Stimulated activated CD8-positive, alpha-beta memory T cell treated with anti-CD3 and anti-CD28 coated beads, Interleukin-12 subunit alpha, Interleukin-12 subunit beta, amount 100 ng/mL, for 24 hours (primary cell): ENCODE data around the gene KY.

Source experiments
- DNase-seq: peaks from one replicate; pipeline ENCODE4 v3.0.0-alpha.2; 2020; ENCODE audit errors: extremely low read depth

KY gene

DNA sequence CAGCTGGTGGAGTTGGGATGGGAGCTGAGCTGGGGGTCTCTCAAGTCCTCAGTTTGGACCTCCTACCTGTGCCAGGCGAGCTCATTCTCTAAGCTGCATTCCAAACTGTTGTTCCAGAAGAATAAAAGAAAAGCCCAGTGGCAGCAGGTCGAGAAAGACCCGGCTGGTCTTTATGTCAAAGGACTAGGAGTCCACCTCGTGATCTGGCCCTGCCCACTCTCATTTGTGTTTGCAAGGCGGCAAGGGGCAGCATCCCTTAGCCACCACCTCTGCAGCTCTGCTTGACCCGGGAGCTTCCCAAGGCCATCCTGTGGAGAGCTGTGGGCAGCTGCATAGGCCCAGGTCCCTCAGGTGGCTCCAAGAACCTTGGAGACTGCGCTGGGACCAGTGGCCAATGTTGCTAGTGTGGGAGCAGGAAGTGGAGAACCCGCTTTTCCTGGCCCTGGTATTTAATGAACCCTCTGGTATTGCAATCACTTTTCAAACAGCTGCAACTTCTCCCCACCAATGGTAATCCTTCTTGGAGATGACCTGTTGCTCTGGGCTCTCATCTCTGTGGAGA, 30.9 kb downstream of the KY start:
- no peak for DNase-seq

DNA sequence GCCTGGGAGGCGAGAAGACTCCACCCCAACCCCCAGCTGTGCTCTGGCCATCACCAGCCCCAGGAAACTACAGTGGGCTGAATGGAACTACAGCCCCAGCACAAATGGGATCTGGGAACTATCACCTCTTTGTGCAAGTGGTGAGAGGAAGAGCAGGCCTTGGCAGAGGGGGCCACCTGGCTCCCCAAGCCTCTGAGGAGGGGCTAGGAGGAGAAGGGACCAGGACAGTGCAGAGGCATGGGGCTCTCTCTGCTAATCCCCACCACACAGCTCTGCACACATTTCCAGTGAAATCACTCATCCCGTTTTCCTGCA, 31.6 kb downstream of the KY start:
- no peak for DNase-seq

DNA sequence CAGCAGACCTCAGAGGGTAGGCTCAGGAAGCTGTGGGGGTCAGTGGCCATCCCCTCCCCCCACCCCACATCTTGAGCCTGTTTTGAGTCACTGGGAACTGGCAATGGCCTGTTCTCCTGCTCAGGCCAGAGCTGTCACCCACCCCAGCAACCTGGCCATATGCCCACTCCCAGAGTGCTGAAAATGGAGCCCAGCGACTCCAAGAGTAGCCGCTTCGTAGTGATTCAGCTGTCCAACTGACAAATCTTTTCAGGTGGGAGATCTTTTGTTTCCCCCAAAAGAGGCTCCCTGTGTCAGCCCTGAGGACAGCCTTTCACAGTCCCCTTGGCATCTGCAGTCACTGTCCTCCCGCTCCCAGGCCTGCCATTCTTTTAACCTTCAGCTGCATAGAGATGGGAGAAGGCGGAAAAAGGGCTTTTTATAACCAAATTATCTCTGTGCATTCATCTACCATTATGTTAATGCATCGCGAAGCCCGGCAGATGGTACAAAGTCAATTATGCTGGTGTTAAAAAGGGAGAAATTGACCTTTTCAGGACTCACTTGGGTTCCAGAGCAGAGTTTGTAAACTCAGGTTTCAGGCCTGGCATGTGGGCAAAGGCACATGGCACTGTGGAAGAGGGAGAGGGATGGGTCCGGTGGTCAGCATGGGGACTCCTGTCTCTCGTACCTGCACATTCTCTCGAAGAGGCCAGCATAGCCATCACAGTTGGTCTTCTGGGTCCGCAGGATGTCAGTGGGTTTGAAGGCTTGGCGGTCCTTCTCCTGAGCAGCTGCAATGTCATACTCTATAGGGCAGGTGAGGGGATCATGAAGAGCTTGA, 32.1 kb downstream of the KY start:
- no peak for DNase-seq

DNA sequence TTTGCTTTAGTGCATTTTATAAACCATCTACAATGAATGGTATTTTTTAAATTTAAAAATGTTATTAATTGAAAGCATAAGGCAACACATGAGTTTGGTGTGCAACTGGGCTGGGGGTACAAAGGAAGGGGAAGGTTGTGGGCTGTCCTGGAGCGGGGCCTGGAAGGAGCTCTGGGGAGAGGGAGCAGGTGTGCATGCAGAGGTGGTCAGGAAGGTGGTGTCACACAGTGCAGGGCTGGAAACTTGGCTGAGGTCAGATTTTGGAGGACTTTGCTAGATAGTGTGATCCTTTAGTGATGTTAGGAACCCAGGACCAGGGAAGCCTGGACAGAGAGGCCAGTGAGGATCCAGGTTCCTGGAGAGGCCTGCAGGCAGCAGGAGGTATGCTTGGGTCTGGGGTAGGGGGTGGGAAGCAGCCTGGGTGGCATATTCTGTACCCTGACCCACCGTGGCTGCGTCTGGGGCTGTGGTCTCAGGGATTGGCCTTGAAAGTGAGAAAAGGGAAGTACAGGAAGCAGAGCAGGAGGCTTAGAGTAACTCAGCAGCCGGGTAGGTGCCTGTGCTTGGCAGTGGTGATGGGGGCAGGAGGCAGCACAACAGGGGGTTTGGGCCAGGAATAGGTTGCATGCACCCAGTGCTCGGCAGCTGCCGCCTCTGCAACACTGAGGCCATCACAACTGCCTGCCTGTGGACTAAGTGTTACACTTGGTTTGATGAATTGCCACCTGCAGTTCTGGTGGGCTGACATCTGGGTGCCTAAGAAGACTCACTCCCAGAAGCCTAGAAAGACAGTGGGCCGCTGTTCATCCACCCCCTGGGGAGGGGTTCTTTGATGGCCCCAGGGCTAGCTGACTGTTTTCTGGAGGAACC, 33.0 kb downstream of the KY start:
- DNase-seq: no peak

DNA sequence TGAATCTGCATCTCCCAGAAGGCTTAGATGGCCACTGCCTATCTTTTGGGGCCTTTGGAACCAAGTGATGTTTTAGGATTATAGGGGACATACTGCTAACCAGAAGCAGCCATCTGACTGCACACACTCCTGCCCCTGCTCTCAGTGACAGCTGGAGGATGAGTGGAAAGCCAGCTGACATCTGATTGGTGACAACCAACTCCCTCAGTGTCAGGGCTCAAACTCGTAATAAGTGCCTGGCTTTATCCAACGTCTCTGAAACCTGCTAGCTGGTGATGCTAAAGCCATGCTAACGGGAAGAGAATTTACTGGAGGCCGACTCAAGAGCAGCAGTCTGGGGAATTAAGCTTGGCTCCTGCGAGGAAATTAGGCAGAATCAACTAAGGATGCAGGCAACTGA, 35.1 kb downstream of the KY start:
- DNase-seq: no peak

DNA sequence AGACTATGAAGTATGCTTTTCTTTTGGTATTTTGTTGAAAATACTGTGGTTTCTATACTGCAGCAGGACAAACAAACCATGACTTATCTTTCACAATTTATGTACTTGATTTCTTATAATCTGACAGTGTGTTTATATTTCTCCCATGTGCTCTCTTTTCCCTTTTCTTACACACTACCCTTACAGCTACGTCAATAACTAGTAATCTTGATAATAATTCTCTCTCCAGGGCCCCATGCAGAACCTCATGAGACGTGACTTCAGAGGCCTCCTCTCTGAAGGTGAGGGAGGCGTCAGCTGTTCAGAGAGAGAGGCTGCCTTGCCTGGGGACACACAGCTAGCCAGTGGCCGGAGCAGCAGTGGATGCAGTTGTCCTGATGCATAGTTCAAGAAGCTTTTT, 35.9 kb downstream of the KY start:
- no peak for DNase-seq

DNA sequence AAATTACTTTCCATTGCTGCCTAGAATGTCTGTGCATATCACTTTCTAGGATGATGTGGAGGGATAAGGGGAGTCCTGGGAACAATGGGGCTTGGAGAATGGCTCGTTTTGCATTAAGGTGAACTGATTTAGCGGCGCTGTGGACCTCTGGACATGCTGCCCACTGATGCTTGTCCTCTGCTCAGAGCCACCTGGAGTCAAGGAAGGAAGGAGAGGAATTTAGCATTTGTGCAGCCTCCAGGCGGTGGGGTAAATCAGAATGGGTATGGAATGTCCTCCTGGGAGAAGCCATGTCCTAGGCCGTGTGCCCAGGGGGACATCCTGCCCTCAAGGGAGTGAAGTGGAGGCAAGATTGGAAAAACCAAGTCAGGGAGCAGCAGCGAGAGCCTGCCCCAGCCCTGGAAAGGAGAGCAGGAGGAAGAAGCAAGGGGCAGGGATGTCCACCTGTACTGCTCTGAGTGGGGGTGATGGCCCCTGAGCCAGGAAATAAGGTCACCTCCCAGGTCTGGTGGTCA, 37.8 kb downstream of the KY start:
- no peak for DNase-seq

DNA sequence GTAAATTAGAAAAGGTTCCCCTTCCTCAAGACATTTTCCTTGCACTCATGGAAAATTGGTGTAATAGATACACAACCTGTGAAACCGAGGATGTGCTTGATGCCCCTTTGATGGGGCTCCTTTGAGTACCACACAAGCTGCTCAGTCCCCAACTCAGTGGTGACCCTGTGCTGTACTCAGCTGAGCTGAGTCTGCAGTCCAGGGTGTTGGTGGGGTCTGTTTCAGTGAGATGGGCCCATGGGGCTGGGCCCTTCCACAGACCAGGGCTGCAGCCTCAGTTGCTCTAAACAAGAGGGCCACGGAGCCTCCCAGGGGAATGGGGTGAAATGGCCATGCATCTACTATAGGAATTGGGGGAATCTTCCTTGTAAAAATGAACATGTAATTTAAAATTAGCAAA, 39.3 kb downstream of the KY start:
- no peak for DNase-seq

DNA sequence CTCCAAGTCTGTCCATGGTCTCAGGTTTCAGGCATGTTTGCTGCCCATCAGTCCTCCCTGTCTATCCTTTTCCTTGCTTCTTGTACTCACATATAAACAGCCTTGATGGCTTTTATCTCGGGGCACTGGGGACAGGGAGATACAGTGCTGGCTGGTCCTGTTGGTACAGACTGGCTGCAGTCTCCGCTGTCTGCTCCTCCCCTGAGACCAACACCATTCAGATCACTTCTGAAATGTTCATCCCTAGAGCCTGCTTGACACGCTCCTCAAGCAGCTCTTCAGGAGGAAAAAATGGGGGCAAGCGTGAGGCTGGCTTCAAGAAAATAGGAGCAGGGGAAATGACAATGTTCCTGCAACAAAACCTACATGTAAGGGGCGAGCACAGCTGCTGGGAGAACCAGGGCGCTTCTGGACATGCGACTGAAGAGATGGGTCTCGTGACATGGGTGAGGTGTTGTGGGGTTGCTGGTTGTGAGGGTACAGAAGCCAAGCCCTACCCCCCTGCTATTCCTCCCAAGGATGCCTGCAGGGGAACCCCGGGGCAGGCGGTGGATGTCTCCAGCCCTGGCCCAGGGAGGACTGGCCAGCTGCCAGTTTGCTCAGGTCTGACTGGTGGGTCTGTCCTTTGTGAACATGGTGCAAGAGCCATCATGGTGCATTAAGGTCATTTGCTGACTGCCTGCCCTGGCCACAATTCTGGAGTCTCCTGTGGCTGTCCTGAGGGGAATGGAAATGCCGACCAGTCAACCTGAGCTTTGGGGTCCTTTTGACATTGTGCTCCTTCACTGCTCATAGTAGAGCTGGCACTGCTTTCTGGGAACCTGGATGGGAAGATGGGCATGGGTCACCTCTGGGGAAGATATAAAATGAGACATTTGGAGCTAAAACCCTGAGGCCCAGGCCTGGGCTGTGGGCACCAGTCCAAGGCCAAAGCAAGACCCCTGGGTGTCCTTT, 40.1 kb downstream of the KY start:
- DNase-seq: no peak

DNA sequence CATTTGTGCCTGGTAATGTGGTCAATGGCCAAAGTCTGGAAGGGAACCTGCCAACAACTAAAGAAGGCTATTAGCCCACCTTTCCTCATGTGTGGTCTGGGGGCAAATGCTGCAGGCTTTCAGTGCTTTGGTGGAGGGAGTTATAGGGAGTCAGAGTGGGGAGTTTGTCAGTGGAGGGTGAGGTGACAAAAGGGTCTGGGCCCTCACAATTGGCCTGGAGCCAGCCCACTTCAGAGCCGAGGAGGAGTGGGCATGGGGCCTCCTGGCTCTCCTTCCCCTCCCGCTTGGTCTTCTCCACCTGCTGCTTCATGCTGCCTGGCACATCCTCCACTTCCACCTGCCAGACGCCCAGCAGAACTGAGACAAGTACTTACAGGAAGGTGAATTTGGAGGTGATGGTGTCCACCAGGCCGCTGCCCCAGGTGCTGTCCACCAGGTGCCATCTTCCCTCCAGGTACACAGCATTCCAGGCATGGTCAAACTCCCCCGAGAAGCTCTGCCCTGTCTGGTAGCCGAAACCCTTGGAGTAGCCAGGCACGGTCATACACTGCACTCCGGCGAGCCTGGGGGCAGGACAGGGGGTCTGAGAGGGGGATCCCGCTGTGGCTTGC, 40.9 kb downstream of the KY start:
- DNase-seq: no peak

DNA sequence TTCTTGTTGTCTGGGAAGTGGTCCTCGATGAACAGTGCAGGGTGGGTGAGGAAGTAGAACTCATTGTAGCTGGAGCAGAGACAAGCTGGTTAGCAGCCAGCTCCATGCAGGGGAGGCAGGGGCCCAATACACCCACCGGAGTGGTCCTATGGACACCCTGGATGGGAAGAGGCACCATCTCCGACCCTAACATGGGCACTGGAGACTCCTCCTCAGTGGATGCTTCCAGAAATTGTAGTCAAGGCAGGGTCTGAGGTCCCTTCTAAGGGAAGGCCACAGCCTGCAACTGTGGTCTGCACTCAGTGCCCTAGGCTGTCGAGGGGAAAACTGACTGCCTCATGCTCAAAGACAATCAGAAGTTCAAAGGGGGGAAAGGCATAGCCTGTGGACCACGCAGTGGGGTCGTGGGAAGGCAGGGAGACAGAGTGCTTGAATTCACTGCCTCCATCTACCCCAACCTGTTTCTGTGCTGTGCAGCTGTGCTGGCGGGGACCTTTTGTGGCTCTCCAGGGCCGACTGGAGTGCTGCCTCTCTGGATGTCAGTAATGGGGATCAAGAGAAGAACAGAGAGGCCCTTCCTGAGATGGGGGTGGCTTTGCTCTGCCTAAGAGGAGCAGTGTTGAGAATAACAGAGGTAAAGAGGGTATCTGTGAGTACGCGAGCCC, 41.9 kb downstream of the KY start:
- DNase-seq: no peak

DNA sequence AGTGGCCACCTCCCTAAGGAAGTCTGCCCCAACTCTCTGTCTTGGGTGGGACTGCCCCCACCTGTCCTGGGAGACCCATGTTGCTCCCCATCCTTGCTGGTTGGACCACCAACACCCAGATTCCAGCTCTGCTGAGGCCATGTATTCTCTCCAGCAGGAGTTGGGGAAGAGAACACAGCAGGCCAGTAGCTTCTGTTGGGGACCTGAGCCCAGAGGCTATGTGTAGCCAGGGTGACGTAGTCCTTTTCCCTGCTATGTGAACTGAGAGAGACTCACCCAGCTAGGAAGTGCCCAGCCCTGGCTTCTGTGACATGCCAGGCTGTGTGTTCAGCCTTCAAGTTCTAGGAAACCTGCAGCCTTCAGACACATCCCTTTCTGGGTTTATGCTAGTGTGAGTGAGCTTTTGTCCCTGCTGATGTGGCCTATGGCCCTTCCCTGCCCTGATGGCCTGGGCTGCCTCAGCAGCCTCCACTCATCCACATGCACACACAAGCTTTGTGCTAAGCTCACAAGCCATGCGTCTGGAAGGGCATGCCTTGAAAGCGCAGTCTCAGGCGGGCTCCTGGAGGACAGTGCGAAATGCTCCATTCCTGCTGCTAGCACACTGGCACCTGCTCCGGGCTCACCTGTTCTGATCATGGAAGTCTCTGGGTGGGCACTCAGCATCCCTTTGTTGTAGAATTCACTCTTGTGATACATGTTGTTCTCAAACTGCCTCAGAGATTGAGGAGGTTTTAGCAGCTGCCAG, 42.6 kb downstream of the KY start:
- no peak for DNase-seq

DNA sequence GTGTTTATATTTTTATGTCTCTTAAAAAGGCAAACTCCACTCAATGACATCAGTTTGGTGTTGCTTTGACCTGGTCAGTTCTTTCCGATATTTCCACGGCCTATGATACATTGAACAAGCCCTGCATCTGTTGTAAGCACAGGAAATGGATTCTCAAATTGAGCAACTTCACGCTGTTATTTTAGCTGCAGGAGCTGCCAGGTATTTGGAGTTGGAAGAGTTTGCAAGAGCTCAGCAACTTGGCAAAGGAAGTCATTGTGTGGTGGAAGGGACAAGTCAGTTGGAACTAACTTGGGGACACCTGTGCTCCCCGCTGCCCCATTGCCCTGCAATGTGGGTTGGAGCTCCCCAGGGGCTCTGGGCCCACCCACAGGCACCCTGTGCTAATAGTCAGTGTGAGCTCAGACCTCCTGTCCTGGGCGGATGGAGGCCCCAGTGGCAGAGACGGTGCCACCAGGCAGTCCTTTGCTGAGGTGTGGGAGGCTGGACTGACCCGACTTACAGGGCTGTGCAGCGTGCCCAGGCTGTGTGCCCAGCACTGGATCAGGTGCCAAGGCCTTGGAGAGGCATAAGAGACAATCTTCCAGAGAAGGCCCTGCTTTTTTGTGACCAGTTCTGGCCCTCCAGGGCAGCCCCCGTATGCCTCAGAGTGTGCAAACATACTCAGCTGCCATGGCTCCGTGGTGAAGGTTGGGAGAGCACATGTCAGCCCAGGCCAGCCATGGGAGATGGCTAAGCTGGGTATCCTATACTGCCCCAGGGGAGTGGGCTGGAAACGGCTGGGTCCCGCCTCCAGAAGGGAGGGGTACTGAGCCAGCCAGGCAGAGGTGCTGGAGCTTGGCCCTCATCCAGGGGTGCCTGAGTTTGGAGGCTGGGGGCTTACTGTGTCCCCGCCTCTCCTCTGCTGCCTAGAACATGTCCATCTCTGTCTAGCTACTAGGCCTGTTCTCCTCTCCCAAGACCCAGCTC, 43.5 kb downstream of the KY start:
- no peak for DNase-seq

DNA sequence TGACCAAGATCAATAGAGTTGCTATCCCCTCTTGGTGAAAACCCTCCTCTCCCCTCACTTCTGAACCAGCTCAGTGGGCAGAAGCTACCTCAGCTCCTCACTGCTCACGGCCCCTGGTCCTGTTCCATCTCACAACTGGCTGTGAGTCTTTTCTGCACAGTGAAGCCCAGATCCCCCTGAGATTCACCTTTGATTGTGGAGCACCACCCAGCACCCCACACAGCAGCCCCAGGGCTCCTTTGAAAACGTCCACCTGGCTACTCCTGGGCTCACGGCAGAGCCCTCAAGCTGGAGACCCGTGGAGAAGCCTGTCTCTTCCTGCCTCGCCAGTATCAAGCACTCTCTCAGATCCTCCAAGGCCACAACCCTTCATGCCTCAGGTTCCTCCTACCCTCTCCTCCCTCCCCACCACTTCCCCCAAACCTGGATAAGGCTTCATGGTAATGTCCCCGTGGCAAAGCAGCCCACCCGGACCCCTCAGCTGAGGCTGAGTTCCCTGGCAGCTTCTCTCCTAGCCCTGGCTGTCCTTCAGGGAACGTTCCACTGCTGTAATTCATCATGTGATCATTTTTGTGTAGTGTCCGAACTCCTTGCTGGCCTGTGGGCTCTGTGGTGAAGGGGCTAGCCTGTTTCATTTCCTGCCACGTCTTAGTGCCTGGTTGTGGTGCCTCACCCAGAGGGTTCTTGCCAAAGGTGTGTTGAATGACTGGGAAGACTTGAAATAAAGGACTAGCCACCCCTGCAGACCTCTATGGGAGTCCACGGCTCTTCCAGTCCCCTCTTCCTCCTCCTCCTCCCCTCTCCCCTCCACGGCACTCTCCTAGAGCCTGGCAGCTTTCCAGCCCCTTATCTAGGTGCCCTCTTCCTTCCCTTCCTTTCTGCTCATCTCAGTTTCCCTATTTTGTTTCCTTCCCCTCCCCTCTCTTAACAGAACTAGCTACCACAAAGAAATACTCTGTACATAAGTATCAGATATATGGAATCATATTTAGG, 44.5 kb downstream of the KY start:
- no peak for DNase-seq

DNA sequence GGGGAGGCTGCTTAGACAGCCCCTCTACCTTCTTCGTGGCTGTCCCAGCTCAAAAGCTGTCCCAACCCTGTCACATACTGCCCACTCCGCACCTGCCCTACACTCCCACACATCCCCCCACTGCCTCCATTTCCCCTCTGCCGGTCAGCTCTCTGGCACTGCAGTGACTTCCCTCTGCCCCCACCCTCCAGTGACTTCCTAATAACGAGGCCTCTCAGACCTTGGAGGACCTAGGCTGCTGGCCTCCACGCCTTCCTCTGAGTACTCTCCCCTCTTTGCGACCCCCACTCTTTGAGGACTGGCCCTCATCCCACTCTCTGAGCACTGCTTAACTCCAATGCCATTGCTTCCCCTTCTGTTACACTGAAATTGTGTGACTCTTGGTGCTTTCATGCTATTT, 45.3 kb downstream of the KY start:
- DNase-seq: no peak

DNA sequence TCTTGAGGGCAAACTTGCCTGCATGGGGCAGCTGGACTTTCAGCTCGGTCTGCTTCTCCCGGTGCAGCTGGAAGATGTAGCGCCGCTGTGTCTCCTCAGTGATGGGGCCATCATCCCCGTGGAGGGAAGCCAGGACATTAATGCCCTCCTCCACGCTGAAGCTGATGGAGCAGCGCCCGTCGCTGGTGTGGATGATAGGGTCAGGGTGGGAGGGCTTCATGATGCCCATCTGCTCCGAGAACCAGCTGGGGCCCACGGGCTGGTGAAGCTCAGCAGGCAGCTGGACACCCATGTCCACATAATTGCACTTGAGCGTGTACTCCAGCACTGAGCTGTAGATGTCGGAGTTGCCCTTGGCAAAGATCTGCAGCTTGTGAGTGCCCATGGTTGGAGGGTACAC, 46.9 kb downstream of the KY start:
- DNase-seq: no peak

DNA sequence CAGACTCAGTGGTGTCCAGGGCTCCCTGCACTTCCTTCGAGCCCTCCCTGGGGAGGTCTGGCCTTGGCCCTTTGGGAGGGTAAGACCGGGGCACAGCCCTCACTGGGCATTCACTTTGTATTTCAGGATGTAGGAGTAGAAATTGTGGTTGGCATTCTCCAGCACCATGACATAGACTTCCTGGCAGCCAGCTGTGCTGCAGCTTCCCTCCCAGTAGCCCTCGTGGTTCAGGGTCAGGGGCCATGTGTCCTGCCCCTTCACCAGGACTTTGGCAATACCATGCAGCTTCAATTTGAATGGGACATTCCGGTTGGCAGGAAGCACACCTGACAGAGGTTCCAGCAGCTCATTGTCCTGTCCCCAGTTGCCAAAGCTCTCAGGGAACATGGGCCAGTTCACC, 47.3 kb downstream of the KY start:
- no peak for DNase-seq

DNA sequence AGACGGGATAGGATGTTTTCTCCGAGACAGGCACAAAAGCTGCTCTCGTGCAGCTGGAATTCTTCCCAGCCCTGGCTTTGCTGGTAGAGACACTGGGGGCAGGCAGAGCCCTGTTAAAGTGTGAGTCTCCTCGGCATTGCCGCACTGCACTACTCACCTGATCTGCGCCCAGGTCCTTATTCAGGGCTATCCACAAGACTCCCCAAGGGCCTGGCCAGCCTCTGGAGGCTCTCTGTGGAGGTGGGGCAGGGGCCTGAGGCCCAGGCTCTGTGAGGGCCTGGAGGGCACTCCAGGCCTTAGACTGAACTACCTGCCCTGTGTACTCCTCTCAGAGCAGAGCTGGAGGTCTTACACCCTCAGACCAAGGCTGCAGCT, 48.4 kb downstream of the KY start:
- DNase-seq: no peak
